Measurements from ENCODE around the gene HAP1.

DNA sequence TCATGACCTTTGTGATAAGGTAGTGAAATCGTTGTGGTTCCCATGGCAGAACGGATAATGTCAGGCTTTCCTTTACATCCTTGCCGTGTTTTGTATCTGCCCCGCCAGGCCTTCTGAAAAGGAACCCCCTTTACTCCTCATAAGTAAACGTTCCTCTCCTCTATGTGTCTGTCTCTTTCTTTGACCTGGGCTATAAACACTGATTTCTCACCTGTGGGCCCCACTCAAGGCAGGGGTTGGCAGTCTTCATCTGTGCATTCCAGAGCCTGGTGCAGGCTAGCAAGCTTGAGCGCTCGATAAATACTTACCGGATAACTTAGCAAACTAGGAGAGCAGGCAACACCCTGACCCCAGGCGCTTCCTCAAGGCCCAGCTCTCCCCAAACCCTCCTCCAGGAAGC lies 7.3 kb upstream of the HAP1 start:
- TF ChIP-seq, protein P1, sequence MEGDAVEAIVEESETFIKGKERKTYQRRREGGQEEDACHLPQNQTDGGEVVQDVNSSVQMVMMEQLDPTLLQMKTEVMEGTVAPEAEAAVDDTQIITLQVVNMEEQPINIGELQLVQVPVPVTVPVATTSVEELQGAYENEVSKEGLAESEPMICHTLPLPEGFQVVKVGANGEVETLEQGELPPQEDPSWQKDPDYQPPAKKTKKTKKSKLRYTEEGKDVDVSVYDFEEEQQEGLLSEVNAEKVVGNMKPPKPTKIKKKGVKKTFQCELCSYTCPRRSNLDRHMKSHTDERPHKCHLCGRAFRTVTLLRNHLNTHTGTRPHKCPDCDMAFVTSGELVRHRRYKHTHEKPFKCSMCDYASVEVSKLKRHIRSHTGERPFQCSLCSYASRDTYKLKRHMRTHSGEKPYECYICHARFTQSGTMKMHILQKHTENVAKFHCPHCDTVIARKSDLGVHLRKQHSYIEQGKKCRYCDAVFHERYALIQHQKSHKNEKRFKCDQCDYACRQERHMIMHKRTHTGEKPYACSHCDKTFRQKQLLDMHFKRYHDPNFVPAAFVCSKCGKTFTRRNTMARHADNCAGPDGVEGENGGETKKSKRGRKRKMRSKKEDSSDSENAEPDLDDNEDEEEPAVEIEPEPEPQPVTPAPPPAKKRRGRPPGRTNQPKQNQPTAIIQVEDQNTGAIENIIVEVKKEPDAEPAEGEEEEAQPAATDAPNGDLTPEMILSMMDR (IDR thresholded peaks at IDR 0.05; ENCODE audit: low read depth, low read length, missing input control), result no peak
- no peak for TF ChIP-seq RAD21 (IDR thresholded peaks at IDR 0.05)
- TF ChIP-seq, protein P2, sequence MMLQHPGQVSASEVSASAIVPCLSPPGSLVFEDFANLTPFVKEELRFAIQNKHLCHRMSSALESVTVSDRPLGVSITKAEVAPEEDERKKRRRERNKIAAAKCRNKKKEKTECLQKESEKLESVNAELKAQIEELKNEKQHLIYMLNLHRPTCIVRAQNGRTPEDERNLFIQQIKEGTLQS (IDR thresholded peaks at IDR 0.05), result no peak
- TF ChIP-seq NR2F2 (IDR thresholded peaks at IDR 0.05), result no peak
- no peak for TF ChIP-seq TAF1 (conservative IDR thresholded peaks at IDR 0.05)
- no peak for TF ChIP-seq HNF4A (conservative IDR thresholded peaks at IDR 0.05)
- TF ChIP-seq, protein P3, sequence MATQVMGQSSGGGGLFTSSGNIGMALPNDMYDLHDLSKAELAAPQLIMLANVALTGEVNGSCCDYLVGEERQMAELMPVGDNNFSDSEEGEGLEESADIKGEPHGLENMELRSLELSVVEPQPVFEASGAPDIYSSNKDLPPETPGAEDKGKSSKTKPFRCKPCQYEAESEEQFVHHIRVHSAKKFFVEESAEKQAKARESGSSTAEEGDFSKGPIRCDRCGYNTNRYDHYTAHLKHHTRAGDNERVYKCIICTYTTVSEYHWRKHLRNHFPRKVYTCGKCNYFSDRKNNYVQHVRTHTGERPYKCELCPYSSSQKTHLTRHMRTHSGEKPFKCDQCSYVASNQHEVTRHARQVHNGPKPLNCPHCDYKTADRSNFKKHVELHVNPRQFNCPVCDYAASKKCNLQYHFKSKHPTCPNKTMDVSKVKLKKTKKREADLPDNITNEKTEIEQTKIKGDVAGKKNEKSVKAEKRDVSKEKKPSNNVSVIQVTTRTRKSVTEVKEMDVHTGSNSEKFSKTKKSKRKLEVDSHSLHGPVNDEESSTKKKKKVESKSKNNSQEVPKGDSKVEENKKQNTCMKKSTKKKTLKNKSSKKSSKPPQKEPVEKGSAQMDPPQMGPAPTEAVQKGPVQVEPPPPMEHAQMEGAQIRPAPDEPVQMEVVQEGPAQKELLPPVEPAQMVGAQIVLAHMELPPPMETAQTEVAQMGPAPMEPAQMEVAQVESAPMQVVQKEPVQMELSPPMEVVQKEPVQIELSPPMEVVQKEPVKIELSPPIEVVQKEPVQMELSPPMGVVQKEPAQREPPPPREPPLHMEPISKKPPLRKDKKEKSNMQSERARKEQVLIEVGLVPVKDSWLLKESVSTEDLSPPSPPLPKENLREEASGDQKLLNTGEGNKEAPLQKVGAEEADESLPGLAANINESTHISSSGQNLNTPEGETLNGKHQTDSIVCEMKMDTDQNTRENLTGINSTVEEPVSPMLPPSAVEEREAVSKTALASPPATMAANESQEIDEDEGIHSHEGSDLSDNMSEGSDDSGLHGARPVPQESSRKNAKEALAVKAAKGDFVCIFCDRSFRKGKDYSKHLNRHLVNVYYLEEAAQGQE (IDR thresholded peaks at IDR 0.05), result no peak
- TF ChIP-seq GABPA (IDR thresholded peaks at IDR 0.05 in 1 of 2, conservative IDR thresholded peaks at IDR 0.05 in 1 of 2), result no peak

Measured in liver (tissue), 3 donors.